ENCODE results near the gene PXMP4.

PXMP4 gene

GRCh38 chr20:33716498-33716897, 3.6 kb downstream of the PXMP4 start:
- no peak overlapping the region for H3K27ac ChIP-seq (ENCODE audit: low read depth, low read length)
- H3K9ac ChIP-seq (ENCODE audit: low read depth, low read length), result no peak overlapping the region
- no peaks in the 10 kb centered on the region for H3K9me3 ChIP-seq (ENCODE audit: insufficient read depth, low read depth, low read length)
- H3K4me1 ChIP-seq (ENCODE audit: insufficient read depth, low read length), result no peaks in the 10 kb centered on the region
- no peak overlapping the region for H3K4me3 ChIP-seq (ENCODE audit: low read length)
- H3K36me3 ChIP-seq (ENCODE audit: insufficient read depth, low read length), result no peaks in the 10 kb centered on the region
- WGBS, result 90% methylated on average over 1 of the region's 2 CpGs
- no peaks in the 10 kb centered on the region for H3K27me3 ChIP-seq (ENCODE audit: insufficient read depth, low read length)

GRCh38 chr20:33713865-33714367, 6.2 kb downstream of the PXMP4 start:
- 92% methylated on average over 10 of the region's 10 CpGs for whole genome bisulfite sequencing

GRCh38 chr20:33711446-33711738, 8.7 kb downstream of the PXMP4 start:
- Histone ChIP-seq H3K27ac (ENCODE audit: low read depth, low read length) (no peak overlapping the region), H3K9me3 (ENCODE audit: insufficient read depth, low read depth, low read length) (no peaks in the 10 kb centered on the region), H3K36me3 (ENCODE audit: insufficient read depth, low read length) (no peaks in the 10 kb centered on the region), H3K4me1 (ENCODE audit: insufficient read depth, low read length) (no peaks in the 10 kb centered on the region; the same call in 1 of the 2 replicates), H3K9ac (ENCODE audit: low read depth, low read length) (no peak overlapping the region), H3K27me3 (ENCODE audit: insufficient read depth, low read length) (no peaks in the 10 kb centered on the region), H3K4me3 (ENCODE audit: low read length) (no peak overlapping the region)
- WGBS, result 36% methylated on average over 1 of the region's 1 CpG

More at GRCh38 chr20:33713865-33714367, 6.2 kb downstream of the PXMP4 start:
- H3K9me3 ChIP-seq (ENCODE audit: insufficient read depth, low read depth, low read length), result no peaks in the 10 kb centered on the region
- H3K4me3 ChIP-seq (ENCODE audit: low read length), result no peak overlapping the region
- H3K27ac ChIP-seq (ENCODE audit: low read depth, low read length), result no peak overlapping the region
- H3K36me3 ChIP-seq (ENCODE audit: insufficient read depth, low read length), result no peaks in the 10 kb centered on the region
- no peaks in the 10 kb centered on the region; the same call in 1 of the 2 replicates for H3K4me1 ChIP-seq (ENCODE audit: insufficient read depth, low read length)
- no peak overlapping the region for H3K9ac ChIP-seq (ENCODE audit: low read depth, low read length)
- no peaks in the 10 kb centered on the region for H3K27me3 ChIP-seq (ENCODE audit: insufficient read depth, low read length)

GRCh38 chr20:33710681-33711445, 9.2 kb downstream of the PXMP4 start:
- no peak overlapping the region for H3K4me3 ChIP-seq (ENCODE audit: low read length)
- H3K4me1 ChIP-seq (ENCODE audit: insufficient read depth, low read length), result no peaks in the 10 kb centered on the region; the same call in 1 of the 2 replicates
- H3K9ac ChIP-seq (ENCODE audit: low read depth, low read length), result no peak overlapping the region
- H3K27me3 ChIP-seq (ENCODE audit: insufficient read depth, low read length), result no peaks in the 10 kb centered on the region
- 81% methylated on average over 14 of the region's 14 CpGs for WGBS
- no peaks in the 10 kb centered on the region for H3K9me3 ChIP-seq (ENCODE audit: insufficient read depth, low read depth, low read length)
- H3K27ac ChIP-seq (ENCODE audit: low read depth, low read length), result no peak overlapping the region
- no peaks in the 10 kb centered on the region for H3K36me3 ChIP-seq (ENCODE audit: insufficient read depth, low read length)

GRCh38 chr20:33709905-33710541, 10.1 kb downstream of the PXMP4 start:
- no peak overlapping the region for H3K4me3 ChIP-seq (ENCODE audit: low read length)
- no peaks in the 10 kb centered on the region for H3K9me3 ChIP-seq (ENCODE audit: insufficient read depth, low read depth, low read length)
- H3K4me1 ChIP-seq (ENCODE audit: insufficient read depth, low read length), result no peaks in the 10 kb centered on the region; the same call in 1 of the 2 replicates
- no peak overlapping the region for H3K27ac ChIP-seq (ENCODE audit: low read depth, low read length)
- no peak overlapping the region for H3K9ac ChIP-seq (ENCODE audit: low read depth, low read length)
- 91% methylated on average over 14 of the region's 16 CpGs for WGBS
- H3K36me3 ChIP-seq (ENCODE audit: insufficient read depth, low read length), result no peaks in the 10 kb centered on the region
- no peaks in the 10 kb centered on the region for H3K27me3 ChIP-seq (ENCODE audit: insufficient read depth, low read length)

- Histone ChIP-seq H3K9me3 (ENCODE audit: insufficient read depth, low read depth, low read length) (no peaks in the 10 kb centered on the region), H3K27ac (ENCODE audit: low read depth, low read length) (no peak overlapping the region), H3K9ac (ENCODE audit: low read depth, low read length) (peak overlapping the region; percentile 36; the same call in 1 of the 2 replicates), H3K4me3 (ENCODE audit: low read length) (no peak overlapping the region), H3K27me3 (ENCODE audit: insufficient read depth, low read length) (no peaks in the 10 kb centered on the region), H3K36me3 (ENCODE audit: insufficient read depth, low read length) (no peaks in the 10 kb centered on the region), H3K4me1 (ENCODE audit: insufficient read depth, low read length) (no peaks in the 10 kb centered on the region; the same call in 1 of the 2 replicates)
- 82% methylated on average over 2 of the region's 2 CpGs for WGBS
Observed at GRCh38 chr20:33709398-33709797, 10.7 kb downstream of the PXMP4 start.

GRCh38 chr20:33707668-33708067, 12.4 kb downstream of the PXMP4 start:
- Histone ChIP-seq H3K9ac (ENCODE audit: low read depth, low read length) (no peak overlapping the region), H3K27me3 (ENCODE audit: insufficient read depth, low read length) (no peaks in the 10 kb centered on the region), H3K4me1 (ENCODE audit: insufficient read depth, low read length) (no peaks in the 10 kb centered on the region; the same call in 1 of the 2 replicates), H3K36me3 (ENCODE audit: insufficient read depth, low read length) (no peaks in the 10 kb centered on the region), H3K4me3 (ENCODE audit: low read length) (no peak overlapping the region), H3K27ac (ENCODE audit: low read depth, low read length) (no peak overlapping the region), H3K9me3 (ENCODE audit: insufficient read depth, low read depth, low read length) (no peaks in the 10 kb centered on the region)
- WGBS, result 91% methylated on average over 11 of the region's 11 CpGs

- H3K4me1 ChIP-seq (ENCODE audit: insufficient read depth, low read length), result no peaks in the 10 kb centered on the region
Observed at GRCh38 chr20:33704197-33704924, 15.7 kb downstream of the PXMP4 start.

GRCh38 chr20:33703498-33704137, 16.5 kb downstream of the PXMP4 start:
- H3K9ac ChIP-seq (ENCODE audit: low read depth, low read length), result no peak overlapping the region
- H3K4me1 ChIP-seq (ENCODE audit: insufficient read depth, low read length), result no peaks in the 10 kb centered on the region
- 91% methylated on average over 6 of the region's 8 CpGs for WGBS
- no peak overlapping the region for H3K4me3 ChIP-seq (ENCODE audit: low read length)
- no peaks in the 10 kb centered on the region for H3K27me3 ChIP-seq (ENCODE audit: insufficient read depth, low read length)
- H3K27ac ChIP-seq (ENCODE audit: low read depth, low read length), result no peak overlapping the region
- no peaks in the 10 kb centered on the region for H3K9me3 ChIP-seq (ENCODE audit: insufficient read depth, low read depth, low read length)
- no peaks in the 10 kb centered on the region for H3K36me3 ChIP-seq (ENCODE audit: insufficient read depth, low read length)

More at GRCh38 chr20:33704197-33704924, 15.7 kb downstream of the PXMP4 start:
- 90% methylated on average over 11 of the region's 11 CpGs for WGBS
- no peak overlapping the region for H3K9ac ChIP-seq (ENCODE audit: low read depth, low read length)
- no peaks in the 10 kb centered on the region for H3K27me3 ChIP-seq (ENCODE audit: insufficient read depth, low read length)
- H3K9me3 ChIP-seq (ENCODE audit: insufficient read depth, low read depth, low read length), result no peaks in the 10 kb centered on the region
- no peak overlapping the region for H3K27ac ChIP-seq (ENCODE audit: low read depth, low read length)
- H3K4me3 ChIP-seq (ENCODE audit: low read length), result no peak overlapping the region
- no peaks in the 10 kb centered on the region for H3K36me3 ChIP-seq (ENCODE audit: insufficient read depth, low read length)

- no peaks in the 10 kb centered on the region for H3K36me3 ChIP-seq (ENCODE audit: insufficient read depth, low read length)
- no peak overlapping the region for H3K27ac ChIP-seq (ENCODE audit: low read depth, low read length)
- H3K4me3 ChIP-seq (ENCODE audit: low read length), result no peak overlapping the region
- H3K27me3 ChIP-seq (ENCODE audit: insufficient read depth, low read length), result no peaks in the 10 kb centered on the region
- 0 out of 2 replicates have a peak, but pooled peaks cover 3% of the 10 kb centered on the region for H3K9me3 ChIP-seq (ENCODE audit: insufficient read depth, low read depth, low read length)
- 95% methylated on average over 5 of the region's 5 CpGs for WGBS
- H3K9ac ChIP-seq (ENCODE audit: low read depth, low read length), result no peak overlapping the region
- H3K4me1 ChIP-seq (ENCODE audit: insufficient read depth, low read length), result no peaks in the 10 kb centered on the region
Observed at GRCh38 chr20:33702861-33703260, 17.2 kb downstream of the PXMP4 start.
